B cell (primary cell): ENCODE results near the gene YARS2. TPM values are rescaled to one million over a fixed set of nuclear protein-coding genes. Genes with fewer than 3 reads are reported as not detected.

Experiments
- ATAC-seq: fragments of 200-7000 bp; cut with Tn5 transposase; one replicate; pipeline ENCODE4 v1.10.0; 2021; ENCODE audit warnings: low read depth, mild to moderate bottlenecking, moderate number of reproducible peaks, moderate library complexity
- CTCF ChIA-PET: fragments of 350-600 bp; sonication (Branson Sonifier 250); formaldehyde crosslinking; loops from one replicate; lab custom pipeline; 2021; ENCODE audit warnings: antibody characterized with exemption, inconsistent platforms; lab: Charles Lee
- POLR2A ChIA-PET: fragments of 350-600 bp; sonication (Branson Sonifier 250); formaldehyde crosslinking; loops from one replicate; lab custom pipeline; 2021; ENCODE audit warnings: antibody characterized with exemption; lab: Charles Lee
- DNase-seq: peaks from one replicate; pipeline ENCODE4 v3.0.0; 2013
- H2AFZ ChIP-seq: 2 replicates; pipeline ENCODE4 v1.6.1; 2012; ENCODE audit warnings: mild to moderate bottlenecking, low read depth, low read length; ENCODE audit not compliant: insufficient read depth, poor library complexity, severe bottlenecking
- H3K27ac ChIP-seq, 2 donors: 1 replicate in 1 of 2; 2 replicates in 1 of 2; pipeline ENCODE4 v1.5.1; 2012 to 2013; ENCODE audit warnings: low read length in 2 of 2, mild to moderate bottlenecking in 2 of 2, moderate library complexity in 1 of 2
- H3K27me3 ChIP-seq, 4 experiments: fragments of 200-600 bp in 1 of 4; sonication (generic) in 1 of 4; replicated peaks in 1 of 4; 1 replicate in 2 of 4; 2 replicates in 2 of 4; pipeline versions ENCODE4 v1.6.1 to v1.7.0; 2013 to 2016; ENCODE audit warnings: low read length in 3 of 4, mild to moderate bottlenecking in 2 of 4, mixed read lengths in 1 of 4, moderate library complexity in 1 of 4; ENCODE audit not compliant: insufficient read depth in 4 of 4, control insufficient read depth in 3 of 4; ENCODE audit errors: control extremely low read depth in 1 of 4
- H3K36me3 ChIP-seq, 2 experiments: replicated peaks in 1 of 2; 1 replicate in 1 of 2; 2 replicates in 1 of 2; pipeline versions ENCODE4 v1.6.1 to v1.7.1; 2013; ENCODE audit warnings: low read length in 1 of 2; ENCODE audit not compliant: insufficient read depth in 2 of 2, control insufficient read depth in 1 of 2; ENCODE audit errors: control extremely low read depth in 1 of 2, extremely low read depth in 1 of 2
- H3K4me1 ChIP-seq, 2 donors: fragments of 200-600 bp in 1 of 2; sonication (generic) in 1 of 2; 1 replicate in 1 of 2; 2 replicates in 1 of 2; pipeline versions ENCODE4 v1.5.1 to v1.6.1; 2013 to 2017; ENCODE audit warnings: low read length in 2 of 2; ENCODE audit not compliant: control insufficient read depth in 2 of 2, insufficient read depth in 2 of 2
- H3K4me2 ChIP-seq: replicated peaks from 2 replicates; pipeline ENCODE3; 2012; ENCODE audit warnings: mild to moderate bottlenecking, low read depth, low read length; ENCODE audit not compliant: poor library complexity, severe bottlenecking
- H3K4me3 ChIP-seq, 5 experiments: fragments of 200-600 bp in 1 of 5; sonication (generic) in 1 of 5; 1 replicate in 3 of 5; 2 replicates in 2 of 5; pipeline versions ENCODE4 v1.5.1 to v1.7.0; 2011 to 2016; ENCODE audit warnings: low read length in 4 of 5, mild to moderate bottlenecking in 4 of 5, low read depth in 2 of 5, control low read depth in 1 of 5, moderate library complexity in 1 of 5; ENCODE audit not compliant: insufficient read depth in 1 of 5; ENCODE audit errors: control extremely low read depth in 1 of 5, extremely low read depth in 1 of 5
- H3K79me2 ChIP-seq: fragments of 200-600 bp; sonication (generic); one replicate; pipeline ENCODE4 v1.6.0; 2016; ENCODE audit warnings: low read length; ENCODE audit not compliant: control insufficient read depth, insufficient read depth
- H3K9ac ChIP-seq: fragments of 200-600 bp; sonication (generic); 2 replicates; pipeline ENCODE4 v1.6.1; 2017; ENCODE audit warnings: mild to moderate bottlenecking, low read length, moderate library complexity
- H3K9me3 ChIP-seq, 3 donors: one replicate each; pipeline versions ENCODE4 v1.6.1 to v1.7.1; 2013; ENCODE audit warnings: low read length in 2 of 3; ENCODE audit not compliant: control insufficient read depth in 2 of 3, insufficient read depth in 1 of 3; ENCODE audit errors: control extremely low read depth in 1 of 3
- H4K20me1 ChIP-seq: 2 replicates; pipeline ENCODE4 v1.6.0; 2012; ENCODE audit warnings: mild to moderate bottlenecking, low read length; ENCODE audit not compliant: insufficient read depth, control insufficient read depth, poor library complexity, severe bottlenecking
- H3K27ac Mint-ChIP-seq: one replicate; pipeline ENCODE4 v1.8.0; 2021; ENCODE audit warnings: mixed read lengths
- H3K27me3 Mint-ChIP-seq: one replicate; pipeline ENCODE4 v1.8.0; 2021; ENCODE audit warnings: mixed read lengths
- H3K4me1 Mint-ChIP-seq: one replicate; pipeline ENCODE4 v1.8.0; 2021; ENCODE audit warnings: mixed read lengths
- H3K4me3 Mint-ChIP-seq: one replicate; pipeline ENCODE4 v1.8.0; 2021; ENCODE audit warnings: mixed read lengths
- H3K9me3 Mint-ChIP-seq: one replicate; pipeline ENCODE4 v1.8.0; 2022; ENCODE audit warnings: mixed read lengths; ENCODE audit not compliant: insufficient read depth
- CTCF ChIP-seq: fragments of 200-600 bp; IDR thresholded peaks from one replicate; pipeline ENCODE4 v1.8.0; 2022; ENCODE audit warnings: antibody characterized with exemption, mild to moderate bottlenecking
- EZH2 ChIP-seq: IDR thresholded peaks from 2 replicates; pipeline ENCODE4 v1.6.1; 2012; ENCODE audit warnings: borderline replicate concordance, low read depth, mild to moderate bottlenecking, moderate library complexity, low read length; ENCODE audit not compliant: insufficient read depth, poor library complexity, severe bottlenecking
- WGBS: methylation state at CpG from one replicate; pipeline ENCODE4 v1.1.5; 2013; ENCODE audit warnings: missing lambda C conversion rate; ENCODE audit not compliant: insufficient coverage; 5-methylcytosine and 5-hydroxymethylcytosine counted together
- intact Hi-C: fragments of 100-400 bp; cut with micrococcal nuclease; formaldehyde crosslinking; loops from one replicate; pipeline ENCODE4 v1.10.0; 2022
- polyA minus RNA-seq: library from RNA; depleted of rRNA, polyadenylated mRNA; stranded (reverse); fragments of >200 nt; gene quantifications from 2 replicates; pipeline ENCODE4 v1.2.3, GENCODE V29; 2012
- polyA plus RNA-seq: library from polyadenylated mRNA; depleted of rRNA; stranded (reverse); fragments of >200 nt; gene quantifications from 2 replicates; pipeline ENCODE4 v1.2.3, GENCODE V29; 2012
- total RNA-seq, 2 donors: library from RNA; stranded (reverse); fragments of 120-200 nt in 1 of 2; gene quantifications; 1 replicate in 1 of 2; 2 replicates in 1 of 2; pipeline versions ENCODE4 v1.2.3 to v1.2.4, GENCODE V29; 2013 to 2022

YARS2 gene
- total RNA-seq (18.8 and 24.3 TPM in 2 replicates), polyA plus RNA-seq (11.8 and 14.6 TPM in 2 replicates), polyA minus RNA-seq (24.9 and 32.1 TPM in 2 replicates)
- total RNA-seq (2013): 26.3 TPM

GRCh38 chr12:32755654-32756475, at the start of gene YARS2:
Gene YARS2, minus strand, starts transcription at chr12:32755897. Its CDS starts 23 bp downstream, at chr12:32755874.
- no peaks in the 10 kb centered on the region for H3K27me3 ChIP-seq
- no peak for TF ChIP-seq EZH2
- peak; percentile 92 for TF ChIP-seq CTCF
- peak within 1 kb of the TSS; percentile 93 for H3K4me3 Mint-ChIP-seq
- peak within 1 kb of the TSS; percentile 91 for H2AFZ ChIP-seq
- no peaks in the 10 kb centered on the region for H3K9me3 Mint-ChIP-seq
- no peaks in the 10 kb centered on the region for H4K20me1 ChIP-seq
- ATAC-seq (peak; percentile 85), DNase-seq (peak; percentile 93)
- intact Hi-C loops: loop anchor here (1.0 to 10.0 kb wide), 8 partner anchors 77 to 2001 kb away; partner anchors contain the start of genes ALG10, CAPRIN2, DNM1L and ETFBKMT
- H3K27me3 Mint-ChIP-seq: no peaks in the 10 kb centered on the region
- H3K4me2 ChIP-seq: peak within 1 kb of the TSS; percentile 83
- H3K4me3 ChIP-seq: peak within 1 kb of the TSS; percentile 78 to 97 (median 91)
- H3K4me1 ChIP-seq: peaks cover 12 to 15% of the 10 kb centered on the region in 2 donors
- H3K4me1 Mint-ChIP-seq: peaks cover 19% of the 10 kb centered on the region
- peak within 1 kb of the TSS; percentile 64 to 65 for H3K27ac ChIP-seq
- H3K27ac Mint-ChIP-seq: peak within 1 kb of the TSS; percentile 89
- H3K79me2 ChIP-seq: peaks cover 17% of the 10 kb centered on the region
- WGBS: under 1% methylated on average over 29 of the region's 39 CpGs
- ChIA-PET CTCF (interaction anchor here (0.6 to 5.8 kb wide), 33 partner anchors 9 to 1904 kb away, joined by 3 to 84 read pairs (median 4); partner anchors contain the start of genes ALG10 and ETFBKMT), POLR2A (interaction anchor here (0.6 to 1.9 kb wide), 4 partner anchors 77 to 1266 kb away, joined by 3 to 12 read pairs (median 4); partner anchors contain the start of genes ALG10 and DNM1L)
- peaks cover 0 to 21% of the 10 kb centered on the region in 2 experiments for H3K36me3 ChIP-seq
- peak within 1 kb of the TSS; percentile 87 for H3K9ac ChIP-seq
- H3K9me3 ChIP-seq: no peaks in the 10 kb centered on the region

- no peaks in the 10 kb centered on the region for H4K20me1 ChIP-seq
- H3K27ac Mint-ChIP-seq: no peak overlapping the region
- H3K4me1 Mint-ChIP-seq: no peaks in the 10 kb centered on the region
These were observed 48.6 kb upstream of the YARS2 start for GRCh38 chr12:32804301-32804700.

More at GRCh38 chr12:32804301-32804700, 48.6 kb upstream of the YARS2 start:
- Histone ChIP-seq H3K27me3 (no peaks in the 10 kb centered on the region), H3K4me1 (no peaks in the 10 kb centered on the region), H3K27ac (no peak overlapping the region), H3K36me3 (no peaks in the 10 kb centered on the region), H3K4me3 (no peak overlapping the region), H3K9me3 (peaks cover 0 to 6% (median 0%) of the 10 kb centered on the region in 3 donors), H2AFZ (no peak overlapping the region), H3K9ac (no peak overlapping the region), H3K4me2 (no peak overlapping the region), H3K79me2 (no peaks in the 10 kb centered on the region)
- TF ChIP-seq EZH2 (no peak), CTCF (no peak)
- Mint-ChIP-seq H3K4me3 (no peak overlapping the region), H3K9me3 (no peaks in the 10 kb centered on the region), H3K27me3 (peaks cover 10% of the 10 kb centered on the region)
- ATAC-seq: no peak
- intact Hi-C loops: no loop called here
- no peak for DNase-seq
- CTCF ChIA-PET: no interaction called here
- POLR2A ChIA-PET: no interaction called here
- 80% methylated on average over 2 of the region's 3 CpGs for WGBS
